ACHN (cell line): ENCODE data around the gene CNDP1.

Experiments used
- DNase-seq: peaks from one replicate; pipeline ENCODE4 v3.0.0-alpha.2; 2015
- in situ Hi-C: cut with HindIII; loops from 2 replicates; pipeline ENCODE4 v1.10.0; 2017; ENCODE audit warnings: low sequenced_read_pairs, low pct_ligation_motif_present, low pct_unique_long_range_greater_than_20kb

CNDP1 gene

GRCh38 chr18:74632856-74633255 lies 98.6 kb downstream of the CNDP1 start:
- no peak for DNase-seq
- in situ Hi-C loops, result no loop called here

- no peak for DNase-seq
- in situ Hi-C loops, result no loop called here
Measured at GRCh38 chr18:74633652-74634352, 99.5 kb downstream of the CNDP1 start.

- in situ Hi-C loops, result no loop called here
Measured at GRCh38 chr18:74635224-74635975, 101.1 kb downstream of the CNDP1 start.

More at GRCh38 chr18:74635224-74635975, 101.1 kb downstream of the CNDP1 start:
- DNase-seq, result no peak
